Epithelial cell of proximal tubule (primary cell): ENCODE measurements around the gene PRKAR1B. TPM values are rescaled to one million over a fixed set of nuclear protein-coding genes. Genes with fewer than 3 reads are reported as not detected.

Experiments used
- DNase-seq: peaks from one replicate; pipeline ENCODE4 v3.0.0-alpha.2; 2011; ENCODE audit warnings: low read depth
- H3K4me3 ChIP-seq: 2 replicates; pipeline ENCODE4 v1.5.1; 2011; ENCODE audit warnings: low read depth, mild to moderate bottlenecking, low read length
- CTCF ChIP-seq: conservative IDR thresholded peaks from 2 replicates; pipeline ENCODE4 v1.5.1; 2012; ENCODE audit warnings: low read depth, mild to moderate bottlenecking, low read length
- total RNA-seq: library from RNA; depleted of rRNA; stranded (reverse); fragments of >200 nt; gene quantifications from 2 replicates; pipeline ENCODE4 v1.2.3, GENCODE V29; 2015

The PRKAR1B gene
- total RNA-seq, 1 donor from 2014 or later = 12.2 TPM

- H3K4me3 ChIP-seq = no peak overlapping the region
- DNase-seq = no peak
Observed at GRCh38 chr7:590731-591551, 136.1 kb downstream of the PRKAR1B start.

GRCh38 chr7:589781-590575 is 137.1 kb downstream of the PRKAR1B start:
- DNase-seq = no peak
- no peak overlapping the region for H3K4me3 ChIP-seq
- TF ChIP-seq CTCF = no peak

More at GRCh38 chr7:590731-591551, 136.1 kb downstream of the PRKAR1B start:
- TF ChIP-seq CTCF = no peak

- H3K4me3 ChIP-seq = no peak overlapping the region
- TF ChIP-seq CTCF = no peak
- DNase-seq = no peak
Observed at GRCh38 chr7:587767-588166, 139.3 kb downstream of the PRKAR1B start.

GRCh38 chr7:586494-586893 is 140.6 kb downstream of the PRKAR1B start:
- no peak for TF ChIP-seq CTCF
- no peak for DNase-seq

GRCh38 chr7:585873-586272 is 141.2 kb downstream of the PRKAR1B start:
- DNase-seq = no peak
- no peak for TF ChIP-seq CTCF
- no peak overlapping the region for H3K4me3 ChIP-seq

More at GRCh38 chr7:586494-586893, 140.6 kb downstream of the PRKAR1B start:
- no peak overlapping the region for H3K4me3 ChIP-seq

- TF ChIP-seq CTCF = no peak
- no peak overlapping the region for H3K4me3 ChIP-seq
- DNase-seq = no peak
Observed at GRCh38 chr7:585229-585711, 141.8 kb downstream of the PRKAR1B start.
